ENCODE data around the gene RUNX1. TPM values are rescaled to one million over a fixed set of nuclear protein-coding genes. Genes with fewer than 3 reads are reported as not detected.

RUNX1 gene
- total RNA-seq: 10 to 100 TPM; 33.6 to 39.9 TPM

GRCh38 chr21:35048706-35049617 is at the start of gene RUNX1:
TSS of gene RUNX1 (minus strand) at chr21:35049302.

Data from melanocyte of skin (primary cell).